Measurements from ENCODE around the gene SYNGAP1. TPM values are rescaled to one million over a fixed set of nuclear protein-coding genes. Genes with fewer than 3 reads are reported as not detected.

Gene SYNGAP1
- total RNA-seq, 1 experiment from 2014 or later: 1.9 TPM

GRCh38 chr6:33490621-33491020 lies 70.8 kb downstream of the SYNGAP1 start:
- Histone ChIP-seq H3K4me3 (ENCODE audit: low read length) (no peak overlapping the region), H3K27me3 (ENCODE audit: low read length) (no peaks in the 10 kb centered on the region), H3K79me2 (ENCODE audit: low read length) (no peaks in the 10 kb centered on the region), H3K36me3 (ENCODE audit: low read depth, low read length) (no peaks in the 10 kb centered on the region), H3K9ac (ENCODE audit: low read length) (no peak overlapping the region), H2AFZ (ENCODE audit: low read length) (no peak overlapping the region), H3K4me2 (ENCODE audit: low read length) (no peak overlapping the region), H3K27ac (ENCODE audit: low read length) (no peak overlapping the region), H3K9me3 (ENCODE audit: low read length) (no peaks in the 10 kb centered on the region), H4K20me1 (ENCODE audit: low read length) (no peaks in the 10 kb centered on the region), H3K4me1 (ENCODE audit: insufficient read depth, low read length) (no peaks in the 10 kb centered on the region), H3F3A (ENCODE audit: low read length, unreplicated experiment) (no peaks in the 10 kb centered on the region), H3K9me2 (replicated peaks; ENCODE audit: low read length) (no peaks in the 10 kb centered on the region)
- ATAC-seq (no peak; the same call in 1 of the 2 replicates), DNase-seq (no peak)
- TF ChIP-seq CTCF (conservative IDR thresholded peaks at IDR 0.05; ENCODE audit: low read depth, low read length) (no peak), EZH2 (IDR thresholded peaks at IDR 0.05; ENCODE audit: low read length, unreplicated experiment) (no peak), EZH2phosphoT487 (IDR thresholded peaks at IDR 0.05; ENCODE audit: borderline replicate concordance, low read length) (no peak)
- intact Hi-C loops (cut with micrococcal nuclease): loop anchor here (10.0 kb wide), 1 partner anchor 94 kb away; the partner anchor contains the start of gene BAK1
- ChIA-PET POLR2A (ENCODE audit: unreplicated experiment) (no interaction called here), CTCF (no interaction called here)
- no TSS peak for BruUV-seq (replicated peaks)

GRCh38 chr6:33492093-33492492 lies 72.2 kb downstream of the SYNGAP1 start:
- Histone ChIP-seq H3K27me3 (ENCODE audit: low read length) (no peaks in the 10 kb centered on the region), H3K36me3 (ENCODE audit: low read depth, low read length) (no peaks in the 10 kb centered on the region), H3K4me1 (ENCODE audit: insufficient read depth, low read length) (no peaks in the 10 kb centered on the region), H3K9ac (ENCODE audit: low read length) (no peak overlapping the region), H3K4me3 (ENCODE audit: low read length) (no peak overlapping the region), H3K9me3 (ENCODE audit: low read length) (no peaks in the 10 kb centered on the region), H3K27ac (ENCODE audit: low read length) (no peak overlapping the region), H3K4me2 (ENCODE audit: low read length) (no peak overlapping the region), H4K20me1 (ENCODE audit: low read length) (no peaks in the 10 kb centered on the region), H3F3A (ENCODE audit: low read length, unreplicated experiment) (no peaks in the 10 kb centered on the region), H3K79me2 (ENCODE audit: low read length) (no peaks in the 10 kb centered on the region), H2AFZ (ENCODE audit: low read length) (no peak overlapping the region), H3K9me2 (replicated peaks; ENCODE audit: low read length) (no peaks in the 10 kb centered on the region)
- ChIA-PET CTCF (no interaction called here), POLR2A (ENCODE audit: unreplicated experiment) (no interaction called here)
- DNase-seq: no peak
- intact Hi-C loops (cut with micrococcal nuclease): loop anchor here (10.0 kb wide), 1 partner anchor 93 kb away; the partner anchor contains the start of gene BAK1
- no peak for ATAC-seq
- TF ChIP-seq EZH2phosphoT487 (IDR thresholded peaks at IDR 0.05; ENCODE audit: borderline replicate concordance, low read length) (no peak), EZH2 (IDR thresholded peaks at IDR 0.05; ENCODE audit: low read length, unreplicated experiment) (no peak), CTCF (conservative IDR thresholded peaks at IDR 0.05; ENCODE audit: low read depth, low read length) (no peak; the same call in 1 of the 2 replicates)
- no TSS peak for BruUV-seq (replicated peaks)

GRCh38 chr6:33497157-33497556 lies 77.3 kb downstream of the SYNGAP1 start:
- TF ChIP-seq CTCF (conservative IDR thresholded peaks at IDR 0.05; ENCODE audit: low read depth, low read length) (no peak; the same call in 1 of the 2 replicates), EZH2phosphoT487 (IDR thresholded peaks at IDR 0.05; ENCODE audit: borderline replicate concordance, low read length) (no peak), EZH2 (IDR thresholded peaks at IDR 0.05; ENCODE audit: low read length, unreplicated experiment) (no peak)
- CTCF ChIA-PET: no interaction called here
- no peak for DNase-seq

More at GRCh38 chr6:33497157-33497556, 77.3 kb downstream of the SYNGAP1 start:
- Histone ChIP-seq H3K79me2 (ENCODE audit: low read length) (no peaks in the 10 kb centered on the region), H3K4me3 (ENCODE audit: low read length) (no peak overlapping the region), H3F3A (ENCODE audit: low read length, unreplicated experiment) (no peaks in the 10 kb centered on the region), H2AFZ (ENCODE audit: low read length) (no peak overlapping the region), H3K36me3 (ENCODE audit: low read depth, low read length) (no peaks in the 10 kb centered on the region), H3K9ac (ENCODE audit: low read length) (no peak overlapping the region), H3K9me2 (replicated peaks; ENCODE audit: low read length) (no peaks in the 10 kb centered on the region), H3K27me3 (ENCODE audit: low read length) (no peaks in the 10 kb centered on the region), H3K27ac (ENCODE audit: low read length) (no peak overlapping the region), H3K9me3 (ENCODE audit: low read length) (no peaks in the 10 kb centered on the region), H3K4me2 (ENCODE audit: low read length) (no peak overlapping the region), H4K20me1 (ENCODE audit: low read length) (no peaks in the 10 kb centered on the region), H3K4me1 (ENCODE audit: insufficient read depth, low read length) (no peaks in the 10 kb centered on the region)
- POLR2A ChIA-PET (ENCODE audit: unreplicated experiment): no interaction called here
- no TSS peak for BruUV-seq (replicated peaks)
- intact Hi-C loops (cut with micrococcal nuclease): loop anchor here (10.0 kb wide), 1 partner anchor 88 kb away; the partner anchor contains the start of gene BAK1
- ATAC-seq: no peak
